Activated CD4-positive, alpha-beta T cell treated with anti-CD3 and anti-CD28 coated beads, Interleukin-2, amount 10 ng/mL, durations not matched to agents 24 days and 14 days (primary cell): ENCODE data around the gene SCNN1A. TPM values are rescaled to one million over a fixed set of nuclear protein-coding genes. Genes with fewer than 3 reads are reported as not detected.

Source experiments
- DNase-seq: peaks from one replicate; pipeline ENCODE4 v3.0.0; 2022
- H3K27ac Mint-ChIP-seq: one replicate; pipeline ENCODE4 v1.8.0; 2022; ENCODE audit warnings: mild to moderate bottlenecking, mixed read lengths
- H3K27me3 Mint-ChIP-seq: one replicate; pipeline ENCODE4 v1.8.0; 2022; ENCODE audit warnings: mixed read lengths
- H3K36me3 Mint-ChIP-seq: one replicate; pipeline ENCODE4 v1.8.0; 2022; ENCODE audit warnings: low read depth, mild to moderate bottlenecking, mixed read lengths
- H3K4me1 Mint-ChIP-seq: one replicate; pipeline ENCODE4 v1.8.0; 2021; ENCODE audit warnings: mixed read lengths
- H3K4me3 Mint-ChIP-seq: one replicate; pipeline ENCODE4 v1.8.0; 2022; ENCODE audit warnings: mild to moderate bottlenecking, moderate library complexity, mixed read lengths
- H3K9me3 Mint-ChIP-seq: one replicate; pipeline ENCODE4 v1.8.0; 2021; ENCODE audit warnings: mixed read lengths
- intact Hi-C: fragments of 100-400 bp; cut with micrococcal nuclease; formaldehyde crosslinking; loops from one replicate; pipeline ENCODE4 v1.15.1; 2023
- total RNA-seq: library from RNA; stranded (reverse); gene quantifications from 2 replicates; pipeline ENCODE4 v1.2.3, GENCODE V29; 2022

Gene SCNN1A
- total RNA-seq, 1 donor from 2014 or later, result not detected

- no peak for DNase-seq
- H3K9me3 Mint-ChIP-seq, result no peaks in the 10 kb centered on the region
- H3K4me3 Mint-ChIP-seq, result no peak overlapping the region
- no peaks in the 10 kb centered on the region for H3K4me1 Mint-ChIP-seq
- intact Hi-C loops, result no loop called here
- H3K27ac Mint-ChIP-seq, result no peak overlapping the region
- no peaks in the 10 kb centered on the region for H3K36me3 Mint-ChIP-seq
- H3K27me3 Mint-ChIP-seq, result peaks cover 8% of the 10 kb centered on the region
These were observed 17.7 kb upstream of the SCNN1A start for GRCh38 chr12:6393109-6393508.

GRCh38 chr12:6392504-6392903 is 17.1 kb upstream of the SCNN1A start:
- Mint-ChIP-seq H3K4me1 (no peaks in the 10 kb centered on the region), H3K9me3 (no peaks in the 10 kb centered on the region), H3K27ac (no peak overlapping the region), H3K36me3 (no peaks in the 10 kb centered on the region), H3K4me3 (no peak overlapping the region), H3K27me3 (peaks cover 13% of the 10 kb centered on the region)
- intact Hi-C loops, result no loop called here
- no peak for DNase-seq

- Mint-ChIP-seq H3K4me1 (no peaks in the 10 kb centered on the region), H3K27ac (no peak overlapping the region), H3K36me3 (no peaks in the 10 kb centered on the region), H3K27me3 (peaks cover 22% of the 10 kb centered on the region), H3K9me3 (no peaks in the 10 kb centered on the region), H3K4me3 (no peak overlapping the region)
- intact Hi-C loops, result no loop called here
- no peak for DNase-seq
These were observed 15.7 kb upstream of the SCNN1A start for GRCh38 chr12:6391013-6391412.

- no peaks in the 10 kb centered on the region for H3K9me3 Mint-ChIP-seq
- H3K4me1 Mint-ChIP-seq, result no peaks in the 10 kb centered on the region
- no peak overlapping the region for H3K27ac Mint-ChIP-seq
- DNase-seq, result no peak
- H3K4me3 Mint-ChIP-seq, result no peak overlapping the region
- H3K27me3 Mint-ChIP-seq, result peaks cover 20% of the 10 kb centered on the region
- intact Hi-C loops, result no loop called here
- H3K36me3 Mint-ChIP-seq, result no peaks in the 10 kb centered on the region
These were observed 14.9 kb upstream of the SCNN1A start for GRCh38 chr12:6390084-6390799.

GRCh38 chr12:6387541-6387940 is 12.2 kb upstream of the SCNN1A start:
- peaks cover 3% of the 10 kb centered on the region for H3K4me1 Mint-ChIP-seq
- H3K9me3 Mint-ChIP-seq, result no peaks in the 10 kb centered on the region
- no peak overlapping the region for H3K27ac Mint-ChIP-seq
- intact Hi-C loops, result no loop called here
- no peak overlapping the region for H3K4me3 Mint-ChIP-seq
- no peaks in the 10 kb centered on the region for H3K36me3 Mint-ChIP-seq
- peaks cover 31% of the 10 kb centered on the region for H3K27me3 Mint-ChIP-seq
- DNase-seq, result no peak

GRCh38 chr12:6386491-6386890 is 11.1 kb upstream of the SCNN1A start:
- H3K9me3 Mint-ChIP-seq, result no peaks in the 10 kb centered on the region
- intact Hi-C loops, result no loop called here
- H3K4me1 Mint-ChIP-seq, result peaks cover 3% of the 10 kb centered on the region
- H3K36me3 Mint-ChIP-seq, result no peaks in the 10 kb centered on the region
- H3K4me3 Mint-ChIP-seq, result no peak overlapping the region
- H3K27ac Mint-ChIP-seq, result no peak overlapping the region
- peaks cover 39% of the 10 kb centered on the region for H3K27me3 Mint-ChIP-seq
- DNase-seq, result no peak

- no peaks in the 10 kb centered on the region for H3K36me3 Mint-ChIP-seq
- no peak overlapping the region for H3K4me3 Mint-ChIP-seq
- no peak overlapping the region for H3K27ac Mint-ChIP-seq
- intact Hi-C loops, result no loop called here
- H3K4me1 Mint-ChIP-seq, result peaks cover 3% of the 10 kb centered on the region
- no peaks in the 10 kb centered on the region for H3K9me3 Mint-ChIP-seq
- H3K27me3 Mint-ChIP-seq, result peaks cover 44% of the 10 kb centered on the region
- no peak for DNase-seq
These were observed 10.7 kb upstream of the SCNN1A start for GRCh38 chr12:6386038-6386437.

GRCh38 chr12:6384499-6385436 is 9.4 kb upstream of the SCNN1A start:
- Mint-ChIP-seq H3K4me3 (no peak overlapping the region), H3K27me3 (peaks cover 48% of the 10 kb centered on the region), H3K4me1 (peaks cover 3% of the 10 kb centered on the region), H3K36me3 (no peaks in the 10 kb centered on the region), H3K27ac (no peak overlapping the region), H3K9me3 (no peaks in the 10 kb centered on the region)
- intact Hi-C loops, result no loop called here
- DNase-seq, result no peak

- H3K4me1 Mint-ChIP-seq, result peaks cover 3% of the 10 kb centered on the region
- H3K4me3 Mint-ChIP-seq, result no peak within 1 kb of the TSS
- intact Hi-C loops, result no loop called here
- no peak within 1 kb of the TSS for H3K27ac Mint-ChIP-seq
- DNase-seq, result no peak
- H3K36me3 Mint-ChIP-seq, result no peaks in the 10 kb centered on the region
- H3K9me3 Mint-ChIP-seq, result no peaks in the 10 kb centered on the region
- H3K27me3 Mint-ChIP-seq, result peaks cover 52% of the 10 kb centered on the region
These were observed 8.5 kb upstream of the SCNN1A start, which contains the start of gene LTBR for GRCh38 chr12:6383572-6384498. Gene LTBR, plus strand, starts transcription at chr12:6384162. Its CDS starts 197 bp downstream, at chr12:6384359.

- Mint-ChIP-seq H3K27ac (no peak overlapping the region), H3K4me3 (no peak overlapping the region), H3K4me1 (peaks cover 3% of the 10 kb centered on the region), H3K27me3 (peaks cover 51% of the 10 kb centered on the region), H3K36me3 (no peaks in the 10 kb centered on the region), H3K9me3 (no peaks in the 10 kb centered on the region)
- intact Hi-C loops, result no loop called here
- DNase-seq, result no peak
These were observed 7.6 kb upstream of the SCNN1A start for GRCh38 chr12:6382982-6383381.

GRCh38 chr12:6382371-6382770 is 7.0 kb upstream of the SCNN1A start:
- intact Hi-C loops, result no loop called here
- peaks cover 45% of the 10 kb centered on the region for H3K27me3 Mint-ChIP-seq
- H3K4me1 Mint-ChIP-seq, result peaks cover 6% of the 10 kb centered on the region
- H3K27ac Mint-ChIP-seq, result no peak overlapping the region
- H3K4me3 Mint-ChIP-seq, result no peak overlapping the region
- no peak for DNase-seq
- no peaks in the 10 kb centered on the region for H3K36me3 Mint-ChIP-seq
- H3K9me3 Mint-ChIP-seq, result no peaks in the 10 kb centered on the region

GRCh38 chr12:6380141-6381121 is 5.1 kb upstream of the SCNN1A start:
- Mint-ChIP-seq H3K4me3 (no peak overlapping the region), H3K9me3 (no peaks in the 10 kb centered on the region), H3K27ac (no peak overlapping the region), H3K27me3 (peaks cover 37% of the 10 kb centered on the region), H3K4me1 (peaks cover 21% of the 10 kb centered on the region), H3K36me3 (no peaks in the 10 kb centered on the region)
- intact Hi-C loops, result no loop called here
- DNase-seq, result no peak
